Gastroesophageal sphincter (tissue), 4 donors: ENCODE results near the gene SPC25. TPM values are rescaled to one million over a fixed set of nuclear protein-coding genes. Genes with fewer than 3 reads are reported as not detected.

ENCODE experiments used
- ATAC-seq: fragments of 150-250 bp; one replicate; pipeline ENCODE4 v1.9.1; 2016; ENCODE audit warnings: mild to moderate bottlenecking, moderate library complexity
- H3K27ac ChIP-seq, 4 donors: fragments of 200-600 bp; sonication (generic) in 3 of 4; 1 replicate in 3 of 4; 2 replicates in 1 of 4; pipeline ENCODE4 v1.5.1; 2016 to 2019
- H3K27me3 ChIP-seq: fragments of 200-600 bp; sonication (generic); one replicate; pipeline ENCODE4 v1.5.1; 2019
- H3K36me3 ChIP-seq, 2 donors: fragments of 200-600 bp; sonication (generic); one replicate each; pipeline ENCODE4 v1.5.1; 2019; ENCODE audit warnings: control low read depth in 1 of 2
- H3K4me1 ChIP-seq, 3 donors: fragments of 200-600 bp; sonication (generic); 1 replicate in 2 of 3; 2 replicates in 1 of 3; pipeline ENCODE4 v1.5.1; 2016 to 2019; ENCODE audit warnings: control low read depth in 2 of 3
- H3K4me3 ChIP-seq, 2 donors: fragments of 200-600 bp; sonication (generic); one replicate each; pipeline ENCODE4 v1.5.1; 2019; ENCODE audit warnings: mild to moderate bottlenecking in 1 of 2, moderate library complexity in 1 of 2
- H3K9me3 ChIP-seq, 3 donors: fragments of 200-600 bp; sonication (generic); one replicate each; pipeline ENCODE4 v1.5.1; 2017 to 2019; ENCODE audit warnings: control low read depth in 2 of 3
- EP300 ChIP-seq: sonication (generic); formaldehyde crosslinking; IDR thresholded peaks from one replicate; pipeline ENCODE4 v1.6.1; 2017; ENCODE audit warnings: antibody characterized with exemption, mild to moderate bottlenecking
- POLR2A ChIP-seq, 2 donors: fragments of 450-650 bp; IDR thresholded peaks; one replicate each; pipeline ENCODE4 v1.6.1; 2017; ENCODE audit warnings: antibody characterized with exemption in 2 of 2, mild to moderate bottlenecking in 2 of 2, moderate library complexity in 1 of 2
- POLR2AphosphoS5 ChIP-seq: sonication (generic); formaldehyde crosslinking; IDR thresholded peaks from one replicate; pipeline ENCODE4 v1.6.1; 2017; ENCODE audit warnings: antibody characterized with exemption
- WGBS, 2 donors: methylation state at CpG; one replicate each; pipeline ENCODE4 v1.1.5; 2018; ENCODE audit warnings: low coverage in 1 of 2; 5-methylcytosine and 5-hydroxymethylcytosine counted together
- total RNA-seq, 4 donors: library from RNA; depleted of rRNA; stranded (reverse); fragments of >200 nt; gene quantifications; one replicate each; pipeline ENCODE4 v1.1.0, GENCODE V29; 2016
- TF ChIP-seq, protein P1 (sequence below), 4 experiments: fragments of 200-600 bp in 2 of 4; fragments of 450-650 bp in 2 of 4; sonication (generic) in 1 of 4; IDR thresholded peaks; one replicate each; pipeline ENCODE4 v1.5.1; 2017 to 2019; ENCODE audit warnings: antibody characterized with exemption in 4 of 4, mild to moderate bottlenecking in 2 of 4, moderate library complexity in 2 of 4

SPC25 gene
- total RNA-seq, 4 donors from 2014 or later, result not detected

GRCh38 chr2:168835969-168836368 lies 54.3 kb downstream of the SPC25 start:
- Histone ChIP-seq H3K27ac (no peak overlapping the region), H3K27me3 (no peaks in the 10 kb centered on the region), H3K4me1 (no peaks in the 10 kb centered on the region), H3K4me3 (no peak overlapping the region), H3K36me3 (peaks cover 0 to 11% of the 10 kb centered on the region in 2 donors), H3K9me3 (peaks cover 0 to 5% (median 0%) of the 10 kb centered on the region in 3 donors)
- no peak for TF ChIP-seq POLR2AphosphoS5
- TF ChIP-seq EP300, result no peak
- TF ChIP-seq, protein P1, sequence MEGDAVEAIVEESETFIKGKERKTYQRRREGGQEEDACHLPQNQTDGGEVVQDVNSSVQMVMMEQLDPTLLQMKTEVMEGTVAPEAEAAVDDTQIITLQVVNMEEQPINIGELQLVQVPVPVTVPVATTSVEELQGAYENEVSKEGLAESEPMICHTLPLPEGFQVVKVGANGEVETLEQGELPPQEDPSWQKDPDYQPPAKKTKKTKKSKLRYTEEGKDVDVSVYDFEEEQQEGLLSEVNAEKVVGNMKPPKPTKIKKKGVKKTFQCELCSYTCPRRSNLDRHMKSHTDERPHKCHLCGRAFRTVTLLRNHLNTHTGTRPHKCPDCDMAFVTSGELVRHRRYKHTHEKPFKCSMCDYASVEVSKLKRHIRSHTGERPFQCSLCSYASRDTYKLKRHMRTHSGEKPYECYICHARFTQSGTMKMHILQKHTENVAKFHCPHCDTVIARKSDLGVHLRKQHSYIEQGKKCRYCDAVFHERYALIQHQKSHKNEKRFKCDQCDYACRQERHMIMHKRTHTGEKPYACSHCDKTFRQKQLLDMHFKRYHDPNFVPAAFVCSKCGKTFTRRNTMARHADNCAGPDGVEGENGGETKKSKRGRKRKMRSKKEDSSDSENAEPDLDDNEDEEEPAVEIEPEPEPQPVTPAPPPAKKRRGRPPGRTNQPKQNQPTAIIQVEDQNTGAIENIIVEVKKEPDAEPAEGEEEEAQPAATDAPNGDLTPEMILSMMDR (IDR thresholded peaks at IDR 0.05), result no peak
- no peak for TF ChIP-seq POLR2A (IDR thresholded peaks at IDR 0.05)
- ATAC-seq, result no peak
- 94 to 100% methylated on average over 2 of the region's 2 CpGs for WGBS, 2 donors

GRCh38 chr2:168831662-168832061 lies 58.6 kb downstream of the SPC25 start:
- Histone ChIP-seq H3K27me3 (no peaks in the 10 kb centered on the region), H3K27ac (no peak overlapping the region), H3K36me3 (peaks cover 0 to 17% of the 10 kb centered on the region in 2 donors), H3K4me3 (no peak overlapping the region), H3K9me3 (peaks cover 0 to 9% (median 0%) of the 10 kb centered on the region in 3 donors), H3K4me1 (no peaks in the 10 kb centered on the region)
- ATAC-seq, result no peak
- no peak for TF ChIP-seq POLR2A (IDR thresholded peaks at IDR 0.05)
- no peak for TF ChIP-seq POLR2AphosphoS5
- TF ChIP-seq, protein P1 (IDR thresholded peaks at IDR 0.05), result no peak
- TF ChIP-seq EP300, result no peak

DNA sequence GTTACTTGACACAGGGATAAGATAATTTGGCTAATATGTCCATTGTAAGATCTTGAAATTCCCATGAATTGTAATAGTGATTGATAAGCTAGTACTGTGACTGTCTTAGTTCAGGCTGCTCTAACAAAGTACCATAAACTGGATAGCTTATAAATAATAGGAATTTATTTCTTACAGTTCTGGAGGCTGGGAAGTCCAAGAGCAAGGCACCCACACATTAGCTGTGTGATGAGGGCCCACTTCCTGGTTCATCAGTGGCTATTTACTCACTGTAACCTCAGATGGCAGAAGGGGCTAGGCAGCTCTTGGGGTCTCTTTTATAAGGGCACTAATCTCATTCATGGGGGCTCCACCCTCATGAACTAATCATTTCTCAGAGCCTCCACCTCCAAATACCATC lies 59.3 kb downstream of the SPC25 start:
- no peaks in the 10 kb centered on the region for H3K27me3 ChIP-seq
- no peak for ATAC-seq
- peaks cover 0 to 12% of the 10 kb centered on the region in 2 donors for H3K36me3 ChIP-seq
- peaks cover 0 to 9% (median 0%) of the 10 kb centered on the region in 3 donors for H3K9me3 ChIP-seq
- no peaks in the 10 kb centered on the region for H3K4me1 ChIP-seq
- no peak overlapping the region for H3K27ac ChIP-seq
- TF ChIP-seq, protein P1 (IDR thresholded peaks at IDR 0.05), result no peak
- TF ChIP-seq POLR2A (IDR thresholded peaks at IDR 0.05) (no peak), POLR2AphosphoS5 (no peak), EP300 (no peak)
- H3K4me3 ChIP-seq, result no peak overlapping the region

- TF ChIP-seq EP300, result no peak
- TF ChIP-seq, protein P1 (IDR thresholded peaks at IDR 0.05), result no peak
- no peak overlapping the region for H3K27ac ChIP-seq
- no peaks in the 10 kb centered on the region for H3K9me3 ChIP-seq
- no peaks in the 10 kb centered on the region for H3K27me3 ChIP-seq
- no peak for ATAC-seq
- H3K4me1 ChIP-seq, result no peaks in the 10 kb centered on the region
- H3K36me3 ChIP-seq, result peaks cover 0 to 5% of the 10 kb centered on the region in 2 donors
- no peak overlapping the region for H3K4me3 ChIP-seq
These were observed 65.1 kb downstream of the SPC25 start for GRCh38 chr2:168825126-168825525.

DNA sequence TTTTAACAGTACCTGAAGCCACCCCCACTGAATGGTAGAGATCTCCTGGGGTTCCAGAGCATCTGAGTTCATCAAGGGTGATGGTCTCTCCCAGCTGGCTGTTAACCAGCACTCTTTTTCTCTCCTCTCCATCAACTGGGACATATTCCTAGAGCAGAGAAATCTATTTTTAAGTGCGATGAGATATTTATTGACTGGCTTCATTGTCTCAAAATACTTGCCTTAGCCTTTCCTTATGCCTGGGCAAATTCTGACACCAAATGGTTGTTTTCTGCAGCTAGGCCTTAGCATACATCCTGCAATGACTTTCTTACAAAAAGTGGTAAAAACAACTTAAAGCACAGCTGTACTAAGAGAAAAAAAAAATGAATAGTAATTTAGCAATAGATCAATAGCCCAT lies 68.2 kb downstream of the SPC25 start:
- WGBS, 2 donors, result 62 to 100% methylated on average over 1 of the region's 1 CpG
- Histone ChIP-seq H3K27me3 (no peaks in the 10 kb centered on the region), H3K36me3 (no peaks in the 10 kb centered on the region), H3K27ac (no peak overlapping the region), H3K4me3 (no peak overlapping the region), H3K4me1 (peaks cover 0 to 4% (median 0%) of the 10 kb centered on the region in 3 donors), H3K9me3 (no peaks in the 10 kb centered on the region)
- ATAC-seq, result no peak
- TF ChIP-seq EP300 (no peak), POLR2AphosphoS5 (no peak), POLR2A (IDR thresholded peaks at IDR 0.05) (no peak)
- TF ChIP-seq, protein P1 (IDR thresholded peaks at IDR 0.05), result no peak
